Stimulated activated CD4-positive, alpha-beta T cell treated with anti-CD3 and anti-CD28 coated beads, Interleukin-12 subunit alpha, Interleukin-12 subunit beta, amount 100 ng/mL, for 24 hours (primary cell): ENCODE measurements around the gene SHROOM2.

Experiments
- DNase-seq, 2 experiments: peaks; one replicate each; pipeline ENCODE4 v3.0.0-alpha.2; 2020; ENCODE audit warnings: low read depth in 2 of 2

Gene SHROOM2

GRCh38 chrX:9942086-9942485, 155.9 kb downstream of the SHROOM2 start:
- peak; percentile 12 to 61 for DNase-seq

GRCh38 chrX:9943420-9943819, 157.2 kb downstream of the SHROOM2 start:
- no peak for DNase-seq

- DNase-seq: no peak
Observed at GRCh38 chrX:9947131-9947794, 161.0 kb downstream of the SHROOM2 start.

- no peak for DNase-seq
Observed at GRCh38 chrX:9948406-9948805, 162.2 kb downstream of the SHROOM2 start.

- DNase-seq: no peak
Observed at GRCh38 chrX:9952300-9952699, 166.1 kb downstream of the SHROOM2 start.

GRCh38 chrX:9953396-9953795, 167.2 kb downstream of the SHROOM2 start:
- no peak for DNase-seq

GRCh38 chrX:9955506-9955905, 169.3 kb downstream of the SHROOM2 start:
- DNase-seq: no peak

GRCh38 chrX:9957743-9958142, 171.5 kb downstream of the SHROOM2 start:
- DNase-seq: no peak

- no peak for DNase-seq
Observed at GRCh38 chrX:9958183-9958582, 172.0 kb downstream of the SHROOM2 start.

- no peak for DNase-seq
Observed at GRCh38 chrX:9961750-9962149, 175.5 kb downstream of the SHROOM2 start.

- no peak for DNase-seq
Observed at GRCh38 chrX:9966775-9967408, 180.7 kb downstream of the SHROOM2 start, which contains the start of gene CLDN34. Gene CLDN34 (plus strand): TSS chrX:9967358. CDS start chrX:9967358, 0 bp downstream.

- DNase-seq: no peak
Observed at GRCh38 chrX:9977635-9978034, 191.4 kb downstream of the SHROOM2 start.

GRCh38 chrX:9980401-9980800, 194.2 kb downstream of the SHROOM2 start:
- no peak for DNase-seq

GRCh38 chrX:9980927-9981326, 194.7 kb downstream of the SHROOM2 start:
- DNase-seq: no peak

GRCh38 chrX:9983441-9983840, 197.2 kb downstream of the SHROOM2 start:
- no peak for DNase-seq

GRCh38 chrX:9983846-9984245, 197.6 kb downstream of the SHROOM2 start:
- no peak for DNase-seq

- DNase-seq: no peak
Observed at GRCh38 chrX:9988762-9989161, 202.5 kb downstream of the SHROOM2 start.

GRCh38 chrX:9992061-9992460, 205.8 kb downstream of the SHROOM2 start:
- no peak for DNase-seq

- no peak for DNase-seq
Observed at GRCh38 chrX:9992724-9993123, 206.5 kb downstream of the SHROOM2 start.

GRCh38 chrX:9995855-9996339, 209.7 kb downstream of the SHROOM2 start:
- peak; percentile 37 to 69 for DNase-seq

- no peak for DNase-seq
Observed at GRCh38 chrX:9997041-9997440, 210.8 kb downstream of the SHROOM2 start.

GRCh38 chrX:9997524-9997923, 211.3 kb downstream of the SHROOM2 start:
- DNase-seq: peak; percentile 24 to 52
